A204.1 (cell line): ENCODE measurements around the gene DGKG.

Source experiments
- FAIRE-seq: peaks from 2 replicates; lab custom pipeline; 2012; peaks lifted over from hg19 to GRCh38; lab: Jason Lieb, UNC

DGKG gene

GRCh38 chr3:186208296-186208989, 153.6 kb downstream of the DGKG start:
- FAIRE-seq, result no peak

GRCh38 chr3:186207515-186207914, 154.5 kb downstream of the DGKG start:
- no peak for FAIRE-seq

- FAIRE-seq, result no peak
These were observed 161.3 kb downstream of the DGKG start for GRCh38 chr3:186200726-186201125.

- no peak for FAIRE-seq
These were observed 163.6 kb downstream of the DGKG start for GRCh38 chr3:186198442-186198841.

- no peak for FAIRE-seq
These were observed 167.6 kb downstream of the DGKG start for GRCh38 chr3:186194451-186194811.

GRCh38 chr3:186193534-186194450, 168.2 kb downstream of the DGKG start:
- FAIRE-seq, result no peak

GRCh38 chr3:186192823-186193222, 169.2 kb downstream of the DGKG start:
- no peak for FAIRE-seq

- FAIRE-seq, result no peak
These were observed 172.5 kb downstream of the DGKG start for GRCh38 chr3:186189492-186189891.

GRCh38 chr3:186187401-186188275, 174.4 kb downstream of the DGKG start:
- no peak for FAIRE-seq

GRCh38 chr3:186185194-186185787, 176.7 kb downstream of the DGKG start:
- FAIRE-seq, result no peak

GRCh38 chr3:186184021-186184420, 178.0 kb downstream of the DGKG start:
- FAIRE-seq, result no peak

- no peak for FAIRE-seq
These were observed 179.2 kb downstream of the DGKG start for GRCh38 chr3:186182850-186183249.

GRCh38 chr3:186181901-186182300, 180.1 kb downstream of the DGKG start:
- FAIRE-seq, result no peak

GRCh38 chr3:186180891-186181481, 181.0 kb downstream of the DGKG start:
- FAIRE-seq, result no peak

GRCh38 chr3:186180151-186180550, 181.9 kb downstream of the DGKG start:
- no peak for FAIRE-seq

GRCh38 chr3:186178412-186178811, 183.6 kb downstream of the DGKG start:
- no peak for FAIRE-seq

- FAIRE-seq, result no peak
These were observed 185.6 kb downstream of the DGKG start for GRCh38 chr3:186176373-186176990.

- no peak for FAIRE-seq
These were observed 188.7 kb downstream of the DGKG start for GRCh38 chr3:186173224-186173815.

- FAIRE-seq, result no peak
These were observed 189.7 kb downstream of the DGKG start for GRCh38 chr3:186172353-186172752.

GRCh38 chr3:186171521-186171920, 190.5 kb downstream of the DGKG start:
- FAIRE-seq, result no peak

GRCh38 chr3:186170516-186170915, 191.5 kb downstream of the DGKG start:
- no peak for FAIRE-seq
